Activated T-cell treated with anti-CD3 and anti-CD28 coated beads for 24 hours (primary cell): ENCODE measurements around the gene MMP20.
"Not testable (repeated sequence)": the region's sequence is repeated elsewhere in the genome, so short reads cannot be mapped to it uniquely, and the experiment has no call there.

Experiments
- DNase-seq: peaks from one replicate; pipeline ENCODE4 v3.0.0-alpha.2; 2020; ENCODE audit warnings: low read depth

Gene MMP20

GRCh38 chr11:102625177-102625576 is at the start of gene MMP20:
MMP20 (minus strand) TSS chr11:102625332; CDS start chr11:102625319, 13 bp downstream.
- no peak for DNase-seq

- no peak for DNase-seq
These were observed 44.5 kb upstream of the MMP20 start for GRCh38 chr11:102669664-102670063.

GRCh38 chr11:102666331-102666957 is 41.3 kb upstream of the MMP20 start:
- DNase-seq, result peak; percentile 12

- DNase-seq, result no peak
These were observed 39.0 kb upstream of the MMP20 start for GRCh38 chr11:102664001-102664752.

- DNase-seq, result no peak
These were observed 37.5 kb upstream of the MMP20 start for GRCh38 chr11:102662607-102663006.

GRCh38 chr11:102661040-102661439 is 35.9 kb upstream of the MMP20 start:
- no peak for DNase-seq

GRCh38 chr11:102656528-102656927 is 31.4 kb upstream of the MMP20 start:
- no peak for DNase-seq

GRCh38 chr11:102655547-102655946 is 30.4 kb upstream of the MMP20 start:
- no peak for DNase-seq

GRCh38 chr11:102654761-102655160 is 29.6 kb upstream of the MMP20 start:
- no peak for DNase-seq

GRCh38 chr11:102653744-102654291 is 28.7 kb upstream of the MMP20 start:
- DNase-seq, result no peak

GRCh38 chr11:102647430-102647829 is 22.3 kb upstream of the MMP20 start:
- DNase-seq, result no peak

- DNase-seq, result no peak
These were observed 18.8 kb upstream of the MMP20 start for GRCh38 chr11:102643941-102644340.

GRCh38 chr11:102640946-102641345 is 15.8 kb upstream of the MMP20 start:
- no peak for DNase-seq

- DNase-seq, result no peak
These were observed 14.5 kb upstream of the MMP20 start for GRCh38 chr11:102639656-102640055.

GRCh38 chr11:102637731-102638130 is 12.6 kb upstream of the MMP20 start:
- DNase-seq, result no peak

- no peak for DNase-seq
These were observed 8.4 kb upstream of the MMP20 start for GRCh38 chr11:102633385-102634026.

GRCh38 chr11:102632026-102632425 is 6.9 kb upstream of the MMP20 start:
- DNase-seq, result no peak

- DNase-seq, result no peak
These were observed 5.7 kb upstream of the MMP20 start for GRCh38 chr11:102630598-102631448.

GRCh38 chr11:102629908-102630307 is 4.8 kb upstream of the MMP20 start:
- DNase-seq, result not testable (repeated sequence)

- DNase-seq, result no peak
These were observed 1.5 kb upstream of the MMP20 start for GRCh38 chr11:102626676-102627075.

GRCh38 chr11:102623998-102624397 is 1.1 kb downstream of the MMP20 start:
- DNase-seq, result no peak

- no peak for DNase-seq
These were observed 2.0 kb downstream of the MMP20 start for GRCh38 chr11:102623128-102623527.
